Ovary (tissue), 3 donors: ENCODE results near the gene PAQR5.

Experiments
- CTCF ChIP-seq, 3 donors: fragments of 450-650 bp in 2 of 3; fragments of 200-600 bp in 1 of 3; IDR thresholded peaks; one replicate each; pipeline versions ENCODE4 v1.5.1 to v1.8.0; 2016 to 2022; ENCODE audit warnings: antibody characterized with exemption in 3 of 3, mild to moderate bottlenecking in 1 of 3
- EP300 ChIP-seq: sonication (generic); formaldehyde crosslinking; IDR thresholded peaks from one replicate; pipeline ENCODE4 v1.6.1; 2017; ENCODE audit warnings: antibody characterized with exemption
- POLR2A ChIP-seq: fragments of 450-650 bp; IDR thresholded peaks from one replicate; pipeline ENCODE4 v1.6.1; 2017; ENCODE audit warnings: antibody characterized with exemption, mild to moderate bottlenecking, moderate library complexity
- donor health status: DM: no; HTN: no; CAD: no.

GRCh38 chr15:69340243-69340900 lies 41.7 kb downstream of the PAQR5 start:
- TF ChIP-seq CTCF (IDR thresholded peaks at IDR 0.05), result no peak
- TF ChIP-seq POLR2A, result no peak
- no peak for TF ChIP-seq EP300
